GM19397 (cell line): ENCODE data around the gene MICALL1.
A peak's percentile ranks its signal among the peaks of the same experiment; 100 is the strongest.

Experiments used
- ATAC-seq: cut with Tn5 transposase; IDR thresholded peaks from one replicate; pipeline ENCODE4 v1.9.1; 2021; ENCODE audit warnings: mild to moderate bottlenecking, moderate library complexity; ENCODE audit not compliant: unreplicated experiment

MICALL1 gene

GRCh38 chr22:37904572-37905533 lies 1.2 kb upstream of the MICALL1 start:
- no peak for ATAC-seq

- peak; percentile 26 for ATAC-seq
Measured at GRCh38 chr22:37906364-37907008, 389 bp downstream of the MICALL1 start.

GRCh38 chr22:37907036-37907954 lies 1.2 kb downstream of the MICALL1 start:
- ATAC-seq: no peak

- ATAC-seq: no peak
Measured at GRCh38 chr22:37909766-37910165, 3.7 kb downstream of the MICALL1 start.

GRCh38 chr22:37910890-37911672 lies 5.0 kb downstream of the MICALL1 start:
- no peak for ATAC-seq

GRCh38 chr22:37911697-37912096 lies 5.6 kb downstream of the MICALL1 start:
- no peak for ATAC-seq

GRCh38 chr22:37912171-37912570 lies 6.1 kb downstream of the MICALL1 start:
- no peak for ATAC-seq

- ATAC-seq: no peak
Measured at GRCh38 chr22:37913233-37913721, 7.2 kb downstream of the MICALL1 start.

GRCh38 chr22:37916311-37916710 lies 10.2 kb downstream of the MICALL1 start:
- no peak for ATAC-seq

- ATAC-seq: no peak
Measured at GRCh38 chr22:37917874-37918548, 11.9 kb downstream of the MICALL1 start.

GRCh38 chr22:37918580-37919270 lies 12.6 kb downstream of the MICALL1 start:
- no peak for ATAC-seq

- ATAC-seq: no peak
Measured at GRCh38 chr22:37920126-37920525, 14.0 kb downstream of the MICALL1 start.

- ATAC-seq: no peak
Measured at GRCh38 chr22:37922191-37922590, 16.1 kb downstream of the MICALL1 start.

GRCh38 chr22:37923927-37924326 lies 17.8 kb downstream of the MICALL1 start:
- no peak for ATAC-seq

- ATAC-seq: no peak
Measured at GRCh38 chr22:37924386-37925065, 18.4 kb downstream of the MICALL1 start.

GRCh38 chr22:37925330-37925729 lies 19.2 kb downstream of the MICALL1 start:
- ATAC-seq: no peak

GRCh38 chr22:37925767-37926166 lies 19.7 kb downstream of the MICALL1 start:
- no peak for ATAC-seq

- ATAC-seq: no peak
Measured at GRCh38 chr22:37926358-37926757, 20.3 kb downstream of the MICALL1 start.
